ENCODE measurements around the gene RABEPK. TPM values are rescaled to one million over a fixed set of nuclear protein-coding genes. Genes with fewer than 3 reads are reported as not detected.
A peak's percentile ranks its signal among the peaks of the same experiment; 100 is the strongest.

RABEPK gene, protein sequence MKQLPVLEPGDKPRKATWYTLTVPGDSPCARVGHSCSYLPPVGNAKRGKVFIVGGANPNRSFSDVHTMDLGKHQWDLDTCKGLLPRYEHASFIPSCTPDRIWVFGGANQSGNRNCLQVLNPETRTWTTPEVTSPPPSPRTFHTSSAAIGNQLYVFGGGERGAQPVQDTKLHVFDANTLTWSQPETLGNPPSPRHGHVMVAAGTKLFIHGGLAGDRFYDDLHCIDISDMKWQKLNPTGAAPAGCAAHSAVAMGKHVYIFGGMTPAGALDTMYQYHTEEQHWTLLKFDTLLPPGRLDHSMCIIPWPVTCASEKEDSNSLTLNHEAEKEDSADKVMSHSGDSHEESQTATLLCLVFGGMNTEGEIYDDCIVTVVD
- 6.4 and 9.4 TPM in 2 replicates for total RNA-seq (2013; cell fraction: nucleolus; rRNA removed)
- total RNA-seq (2014; rRNA removed) = 32.3 TPM in 2 replicates
- 28.1 and 29.1 TPM in 2 replicates for total RNA-seq (2014; rRNA removed; fragmentation: Illumina TruSeq; extraction: Trizol)
- 26.9 and 27.7 TPM in 2 replicates for total RNA-seq (2021)
- 31.8 TPM for polyA plus RNA-seq (2011; ENCODE audit: low read depth)
- polyA plus RNA-seq (2011; rRNA removed) = 33.6 and 41.6 TPM in 2 replicates
- 38.5 and 45.8 TPM in 2 replicates for polyA plus RNA-seq (2011; cell fraction: cytosol; rRNA removed)
- polyA plus RNA-seq (2011; cell fraction: nucleus; rRNA removed) = 21.4 and 23.8 TPM in 2 replicates
- 21.7 and 28.4 TPM in 2 replicates for polyA plus RNA-seq (2012)
- 30.6 and 32.4 TPM in 2 replicates for polyA plus RNA-seq (2014; fragmentation: Illumina TruSeq; extraction: Trizol)
- polyA plus RNA-seq (2014; fragmentation: Nextera tagmentation; extraction: Ambion mirVana) = 10 to 100 TPM; 41.7 to 59.8 TPM
- 29.2 and 37.2 TPM in 2 replicates for polyA plus RNA-seq (2014; rRNA removed)
- 10 to 100 TPM; 46.3 to 52.4 TPM for polyA plus RNA-seq (2016; fragmentation: Nextera tagmentation; extraction: Ambion mirVana)
- 20.0 and 24.5 TPM in 2 replicates for polyA minus RNA-seq (2011; rRNA and poly(A)+ RNA removed)
- polyA minus RNA-seq (2011; cell fraction: cytosol; rRNA and poly(A)+ RNA removed) = 7.1 and 9.2 TPM in 2 replicates
- 3.6 and 6.7 TPM in 2 replicates for polyA minus RNA-seq (2011; cell fraction: nucleus; rRNA and poly(A)+ RNA removed)
- Bru-seq, nascent RNA = percentile 59 among the genes with signal in this experiment
- percentile 57 among the genes with signal in this experiment for BruChase-seq, experiment 1, labeled RNA remaining after a 6-hour chase
- percentile 57 among the genes with signal in this experiment for BruChase-seq, experiment 2, labeled RNA remaining after a 2-hour chase
- long read RNA-seq, experiment 1, transcript RABEPK-202 (8 exons, 1,504 nt) = minor isoform, 5 of 34 reads
- long read RNA-seq, experiment 1, transcript RABEPK-204 (9 exons, 1,466 nt) = major isoform, 15 of 34 reads
- long read RNA-seq, experiment 1, partial matches to known transcripts = 7 of 34 reads
- long read RNA-seq, experiment 1, other reads (novel, unspliced or antisense) = 5 of 34 reads
- long read RNA-seq, experiment 2, transcript RABEPK-202 (8 exons, 1,504 nt) = minor isoform, 35 of 203 reads
- long read RNA-seq, experiment 2, transcript RABEPK-204 (9 exons, 1,466 nt) = major isoform, 97 of 203 reads
- long read RNA-seq, experiment 2, transcript RABEPK-201 (8 exons, 1,313 nt) = minor isoform, 11 of 203 reads
- long read RNA-seq, experiment 2, partial matches to known transcripts = 20 of 203 reads
- long read RNA-seq, experiment 2, other reads (novel, unspliced or antisense) = 39 of 203 reads

DNA sequence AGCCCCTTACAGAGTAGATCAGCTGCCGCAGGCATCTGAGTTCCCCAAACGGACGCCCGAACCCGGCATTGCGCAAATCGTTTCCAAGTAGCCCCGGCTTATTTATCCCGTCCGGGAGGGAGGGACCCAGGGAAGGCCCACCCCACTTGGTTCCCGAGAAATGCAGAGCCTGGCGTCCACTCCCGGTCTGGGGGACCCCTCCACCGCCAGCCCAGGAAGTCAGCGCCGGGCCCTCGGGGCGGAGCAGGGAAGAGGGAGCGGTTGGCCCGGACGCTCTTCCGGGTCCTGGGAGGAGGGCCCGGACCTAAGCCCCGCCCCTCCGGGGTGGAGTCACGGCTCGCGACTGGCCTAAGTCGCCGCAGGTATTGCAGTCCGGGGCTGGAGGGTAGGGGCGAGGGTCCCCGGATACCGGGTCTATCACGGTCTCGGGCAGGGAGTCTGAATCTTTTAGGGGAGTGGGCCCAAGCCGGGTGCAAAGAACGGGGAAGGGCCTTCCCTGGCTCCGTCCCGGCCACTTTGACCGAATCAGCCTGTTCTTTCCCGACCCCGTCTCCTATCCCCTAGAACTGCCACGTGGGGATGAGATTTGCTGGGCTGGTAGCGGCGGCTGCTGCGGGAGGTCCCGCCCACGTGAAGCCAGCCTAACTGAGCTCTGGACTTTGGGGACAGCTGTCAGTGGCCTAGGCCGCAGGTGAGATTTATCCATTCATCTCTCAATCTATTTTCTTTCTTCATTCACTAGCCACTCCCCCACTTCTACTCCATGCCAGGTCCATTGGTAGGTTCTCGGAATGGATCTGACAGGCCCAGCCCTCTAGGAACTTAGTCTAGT, at the start of gene RABEPK:
Gene RABEPK (plus strand): TSS at position 327 of the 832 bp plus-strand sequence. CDS start 2,472 bp downstream, outside the sequence.
- Histone ChIP-seq H3K27ac (ENCODE audit: control insufficient read depth, insufficient read depth) (peak within 1 kb of the TSS; percentile 81), H3K4me3 (peak within 1 kb of the TSS; percentile 99), H2AFZ (ENCODE audit: control insufficient read depth, low read depth, low read length) (peak within 1 kb of the TSS; percentile 93), H3K9me3 (replicated peaks; ENCODE audit: control insufficient read depth, insufficient read depth, low read length) (no peaks in the 10 kb centered on the region), H3K9ac (ENCODE audit: control insufficient read depth, insufficient read depth, low read length) (peak within 1 kb of the TSS; percentile 85), H3K79me2 (ENCODE audit: control insufficient read depth, insufficient read depth, low read length) (peaks cover 10% of the 10 kb centered on the region), H4K20me1 (ENCODE audit: control insufficient read depth, insufficient read depth) (no peaks in the 10 kb centered on the region), H3K36me3 (ENCODE audit: control insufficient read depth in 2 of 2, insufficient read depth in 2 of 2, low read length in 1 of 2) (no peaks in the 10 kb centered on the region), H3K4me2 (ENCODE audit: control insufficient read depth, insufficient read depth) (peak within 1 kb of the TSS; percentile 90), H3K4me1 (ENCODE audit: control insufficient read depth, insufficient read depth, low read length) (peaks cover 3% of the 10 kb centered on the region), H3K27me3 (replicated peaks in 1 of 2; ENCODE audit: control insufficient read depth in 2 of 2, insufficient read depth in 2 of 2, low read length in 1 of 2) (no peaks in the 10 kb centered on the region; a peak in 1 of 4 replicates)
- under 1% methylated on average over 51 of the region's 51 CpGs for WGBS (ENCODE audit: insufficient coverage, insufficient replicate concordance, low lambda C conversion rate, missing lambda C conversion rate)
- ChIA-PET SMC1A (ENCODE audit: uncharacterized antibody, unreplicated experiment) (interaction anchor here (0.8 to 1.3 kb wide), 2 partner anchors 10 to 259 kb away, joined by 3 to 5 read pairs; partner anchors contain the start of gene GOLGA1), POLR2A (interaction anchor here (0.6 to 1.9 kb wide), 11 partner anchors 10 to 362 kb away, joined by 3 to 9 read pairs (median 4); partner anchors contain the start of gene HSPA5), CTCF (interaction anchor here (1.0 to 1.1 kb wide), 2 partner anchors 14 to 41 kb away, joined by 3 to 4 read pairs; partner anchors contain the start of gene HSPA5), RAD21 (ENCODE audit: unreplicated experiment) (interaction anchor here (0.8 kb wide), 1 partner anchor 432 kb away, joined by 3 read pairs; no protein-coding TSS in a partner anchor)
- FAIRE-seq = peak; percentile 47
- TSS peak; percentile 82 for BruUV-seq (replicated peaks)
- ATAC-seq = peak; percentile 99
- intact Hi-C loops (cut with micrococcal nuclease; ENCODE audit: unreplicated experiment) (loop anchor here (1.0 to 5.0 kb wide), 2 partner anchors 10 to 62 kb away; partner anchors contain the start of gene GAPVD1), in situ Hi-C loops (cut with MboI) (no loop called here)
- DNase-seq (ENCODE audit: low read depth, low spot score) = peak; percentile 60
- TF ChIP-seq MXI1 (IDR thresholded peaks at IDR 0.05; ENCODE audit: low read depth, low read length) (peak; percentile 72), HDAC6 (IDR thresholded peaks at IDR 0.05; ENCODE audit: unreplicated experiment) (no peak), SIX5 (IDR thresholded peaks at IDR 0.05; ENCODE audit: low read depth, low read length, severe bottlenecking) (no peak), SIN3A (IDR thresholded peaks at IDR 0.05; ENCODE audit: low read depth, low read length) (peak; percentile 65; the same call in 1 of the 2 replicates), TBL1XR1 (IDR thresholded peaks at IDR 0.05; ENCODE audit: low read depth, low read length) (peak; percentile 28; the same call in 1 of the 2 replicates), POU2F2 (IDR thresholded peaks at IDR 0.05; ENCODE audit: borderline replicate concordance, low read depth, low read length) (peak; percentile 55; the same call in 1 of the 3 replicates)
- TF ChIP-seq, protein P1, sequence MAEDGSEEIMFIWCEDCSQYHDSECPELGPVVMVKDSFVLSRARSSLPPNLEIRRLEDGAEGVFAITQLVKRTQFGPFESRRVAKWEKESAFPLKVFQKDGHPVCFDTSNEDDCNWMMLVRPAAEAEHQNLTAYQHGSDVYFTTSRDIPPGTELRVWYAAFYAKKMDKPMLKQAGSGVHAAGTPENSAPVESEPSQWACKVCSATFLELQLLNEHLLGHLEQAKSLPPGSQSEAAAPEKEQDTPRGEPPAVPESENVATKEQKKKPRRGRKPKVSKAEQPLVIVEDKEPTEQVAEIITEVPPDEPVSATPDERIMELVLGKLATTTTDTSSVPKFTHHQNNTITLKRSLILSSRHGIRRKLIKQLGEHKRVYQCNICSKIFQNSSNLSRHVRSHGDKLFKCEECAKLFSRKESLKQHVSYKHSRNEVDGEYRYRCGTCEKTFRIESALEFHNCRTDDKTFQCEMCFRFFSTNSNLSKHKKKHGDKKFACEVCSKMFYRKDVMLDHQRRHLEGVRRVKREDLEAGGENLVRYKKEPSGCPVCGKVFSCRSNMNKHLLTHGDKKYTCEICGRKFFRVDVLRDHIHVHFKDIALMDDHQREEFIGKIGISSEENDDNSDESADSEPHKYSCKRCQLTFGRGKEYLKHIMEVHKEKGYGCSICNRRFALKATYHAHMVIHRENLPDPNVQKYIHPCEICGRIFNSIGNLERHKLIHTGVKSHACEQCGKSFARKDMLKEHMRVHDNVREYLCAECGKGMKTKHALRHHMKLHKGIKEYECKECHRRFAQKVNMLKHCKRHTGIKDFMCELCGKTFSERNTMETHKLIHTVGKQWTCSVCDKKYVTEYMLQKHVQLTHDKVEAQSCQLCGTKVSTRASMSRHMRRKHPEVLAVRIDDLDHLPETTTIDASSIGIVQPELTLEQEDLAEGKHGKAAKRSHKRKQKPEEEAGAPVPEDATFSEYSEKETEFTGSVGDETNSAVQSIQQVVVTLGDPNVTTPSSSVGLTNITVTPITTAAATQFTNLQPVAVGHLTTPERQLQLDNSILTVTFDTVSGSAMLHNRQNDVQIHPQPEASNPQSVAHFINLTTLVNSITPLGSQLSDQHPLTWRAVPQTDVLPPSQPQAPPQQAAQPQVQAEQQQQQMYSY (CRISPR knock-in tag; IDR thresholded peaks at IDR 0.05) = no peak
- TF ChIP-seq, protein P2, sequence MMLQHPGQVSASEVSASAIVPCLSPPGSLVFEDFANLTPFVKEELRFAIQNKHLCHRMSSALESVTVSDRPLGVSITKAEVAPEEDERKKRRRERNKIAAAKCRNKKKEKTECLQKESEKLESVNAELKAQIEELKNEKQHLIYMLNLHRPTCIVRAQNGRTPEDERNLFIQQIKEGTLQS (IDR thresholded peaks at IDR 0.05; ENCODE audit: borderline replicate concordance, extremely low read depth, low read depth, low read length) = no peak
- TF ChIP-seq, protein P3, sequence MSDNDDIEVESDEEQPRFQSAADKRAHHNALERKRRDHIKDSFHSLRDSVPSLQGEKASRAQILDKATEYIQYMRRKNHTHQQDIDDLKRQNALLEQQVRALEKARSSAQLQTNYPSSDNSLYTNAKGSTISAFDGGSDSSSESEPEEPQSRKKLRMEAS (IDR thresholded peaks at IDR 0.05; ENCODE audit: low read depth, low read length) = 0 out of 2 replicates have a peak, but pooled peaks have one; percentile 57
